Chondrocyte (in vitro differentiated cells): ENCODE data around the gene NUP210L. TPM values are rescaled to one million over a fixed set of nuclear protein-coding genes. Genes with fewer than 3 reads are reported as not detected.
"Not testable (repeated sequence)": the region's sequence is repeated elsewhere in the genome, so short reads cannot be mapped to it uniquely, and the experiment has no call there.

Experiments used
- DNase-seq: peaks from one replicate; pipeline ENCODE4 v3.0.0; 2021; ENCODE audit warnings: mixed read lengths, low spot score
- H3K27ac Mint-ChIP-seq: one replicate; pipeline ENCODE4 v1.8.0; 2021; ENCODE audit warnings: mild to moderate bottlenecking, moderate library complexity, mixed read lengths; ENCODE audit not compliant: unreplicated experiment
- H3K27me3 Mint-ChIP-seq: 2 replicates; pipeline ENCODE4 v1.8.0; 2021; ENCODE audit warnings: low read depth, mixed read lengths
- H3K36me3 Mint-ChIP-seq: 2 replicates; pipeline ENCODE4 v1.8.0; 2021; ENCODE audit warnings: low read depth, mixed read lengths
- H3K4me1 Mint-ChIP-seq: 2 replicates; pipeline ENCODE4 v1.8.0; 2021; ENCODE audit warnings: low read depth, mild to moderate bottlenecking, mixed read lengths
- H3K4me3 Mint-ChIP-seq: one replicate; pipeline ENCODE4 v1.8.0; 2021; ENCODE audit warnings: mild to moderate bottlenecking, moderate library complexity, mixed read lengths; ENCODE audit not compliant: unreplicated experiment
- H3K9me3 Mint-ChIP-seq: 2 replicates; pipeline ENCODE4 v1.8.0; 2021; ENCODE audit warnings: low read depth, mixed read lengths
- total RNA-seq: library from RNA; stranded (reverse); gene quantifications from 3 replicates; pipeline ENCODE4 v1.2.1, GENCODE V29; 2021
- TF ChIP-seq, protein P1 (sequence below): fragments of 200-600 bp; sonication (generic); IDR thresholded peaks from 2 replicates; pipeline ENCODE4 v1.5.0; 2021; ENCODE audit warnings: antibody characterized with exemption, mild to moderate bottlenecking, moderate library complexity

NUP210L gene
- total RNA-seq, 1 donor from 2014 or later, result not detected

DNA sequence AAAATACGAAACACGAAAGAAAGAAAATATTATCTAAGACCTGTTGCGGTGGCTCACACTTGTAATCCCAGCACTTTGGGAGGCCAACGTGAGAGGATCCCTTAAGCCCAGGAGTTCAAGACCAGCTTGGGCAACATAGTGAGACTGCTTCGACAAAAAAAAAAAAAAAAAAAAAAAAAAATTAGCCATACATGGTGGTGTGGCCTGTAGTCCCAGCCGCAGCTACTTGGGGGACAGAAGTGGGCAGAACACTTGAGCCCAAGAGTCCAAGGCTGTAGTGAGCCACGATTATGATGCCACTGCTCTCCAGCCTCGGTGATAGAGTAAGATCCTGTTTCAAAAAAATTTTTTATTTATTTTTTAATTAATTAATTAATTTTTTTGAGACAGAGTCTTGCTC is 167.3 kb downstream of the NUP210L start:
- Mint-ChIP-seq H3K27me3 (no peaks in the 10 kb centered on the region), H3K27ac (peak overlapping the region; percentile 51), H3K4me1 (peaks cover 48% of the 10 kb centered on the region), H3K36me3 (peaks cover 19% of the 10 kb centered on the region), H3K9me3 (no peaks in the 10 kb centered on the region), H3K4me3 (no peak overlapping the region)
- TF ChIP-seq, protein P1, sequence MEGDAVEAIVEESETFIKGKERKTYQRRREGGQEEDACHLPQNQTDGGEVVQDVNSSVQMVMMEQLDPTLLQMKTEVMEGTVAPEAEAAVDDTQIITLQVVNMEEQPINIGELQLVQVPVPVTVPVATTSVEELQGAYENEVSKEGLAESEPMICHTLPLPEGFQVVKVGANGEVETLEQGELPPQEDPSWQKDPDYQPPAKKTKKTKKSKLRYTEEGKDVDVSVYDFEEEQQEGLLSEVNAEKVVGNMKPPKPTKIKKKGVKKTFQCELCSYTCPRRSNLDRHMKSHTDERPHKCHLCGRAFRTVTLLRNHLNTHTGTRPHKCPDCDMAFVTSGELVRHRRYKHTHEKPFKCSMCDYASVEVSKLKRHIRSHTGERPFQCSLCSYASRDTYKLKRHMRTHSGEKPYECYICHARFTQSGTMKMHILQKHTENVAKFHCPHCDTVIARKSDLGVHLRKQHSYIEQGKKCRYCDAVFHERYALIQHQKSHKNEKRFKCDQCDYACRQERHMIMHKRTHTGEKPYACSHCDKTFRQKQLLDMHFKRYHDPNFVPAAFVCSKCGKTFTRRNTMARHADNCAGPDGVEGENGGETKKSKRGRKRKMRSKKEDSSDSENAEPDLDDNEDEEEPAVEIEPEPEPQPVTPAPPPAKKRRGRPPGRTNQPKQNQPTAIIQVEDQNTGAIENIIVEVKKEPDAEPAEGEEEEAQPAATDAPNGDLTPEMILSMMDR, result no peak
- no peak for DNase-seq

DNA sequence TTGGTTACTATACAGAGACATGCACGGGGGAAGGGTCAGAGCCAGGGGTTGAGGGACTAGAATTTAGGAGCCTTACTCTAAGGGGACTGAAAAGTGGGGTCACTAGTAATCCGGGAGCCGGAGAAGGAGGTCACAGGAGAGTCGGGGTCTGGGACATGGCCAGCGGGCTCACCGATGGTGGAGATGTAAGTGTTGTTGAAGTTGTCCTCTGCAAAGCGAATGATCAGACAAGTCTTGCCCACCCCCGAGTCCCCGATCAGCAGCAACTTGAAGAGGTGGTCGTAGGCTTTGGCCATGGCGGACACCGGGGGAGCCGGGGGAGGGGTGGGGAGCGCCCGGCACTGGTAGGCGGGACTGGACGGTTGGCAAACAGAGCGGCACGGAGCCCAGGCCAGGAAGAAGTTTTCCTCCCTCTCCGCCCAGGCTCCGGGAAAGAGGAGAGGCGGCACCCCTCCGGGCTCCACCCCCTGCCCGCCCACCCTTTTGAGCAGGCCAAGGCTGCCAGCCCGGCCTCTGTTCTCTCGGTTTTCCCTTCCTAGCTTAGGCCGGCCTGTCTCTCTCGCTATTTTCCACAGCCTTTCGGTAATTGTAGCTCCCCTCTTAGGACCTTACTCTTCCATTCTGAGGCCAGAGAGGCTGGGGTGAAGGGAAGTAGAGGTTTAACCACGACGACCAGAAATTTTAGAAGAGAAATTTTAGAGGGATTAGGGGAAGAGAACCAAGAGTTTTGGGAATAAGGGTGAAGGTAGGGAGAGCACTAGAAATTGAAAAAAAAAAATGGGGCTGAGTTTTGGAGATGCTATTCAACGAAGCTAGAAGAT is 168.7 kb downstream of the NUP210L start, which contains the start of gene RAB13:
Gene RAB13 (minus strand): TSS at position 399 of the 821 bp plus-strand sequence. CDS start 103 bp downstream, at position 296.
- H3K36me3 Mint-ChIP-seq, result peaks cover 13% of the 10 kb centered on the region
- peaks cover 35% of the 10 kb centered on the region for H3K4me1 Mint-ChIP-seq
- H3K4me3 Mint-ChIP-seq, result peak within 1 kb of the TSS; percentile 96
- no peaks in the 10 kb centered on the region for H3K9me3 Mint-ChIP-seq
- peak within 1 kb of the TSS; percentile 96 for H3K27ac Mint-ChIP-seq
- H3K27me3 Mint-ChIP-seq, result no peaks in the 10 kb centered on the region
- DNase-seq, result no peak
- TF ChIP-seq, protein P1, result no peak

DNA sequence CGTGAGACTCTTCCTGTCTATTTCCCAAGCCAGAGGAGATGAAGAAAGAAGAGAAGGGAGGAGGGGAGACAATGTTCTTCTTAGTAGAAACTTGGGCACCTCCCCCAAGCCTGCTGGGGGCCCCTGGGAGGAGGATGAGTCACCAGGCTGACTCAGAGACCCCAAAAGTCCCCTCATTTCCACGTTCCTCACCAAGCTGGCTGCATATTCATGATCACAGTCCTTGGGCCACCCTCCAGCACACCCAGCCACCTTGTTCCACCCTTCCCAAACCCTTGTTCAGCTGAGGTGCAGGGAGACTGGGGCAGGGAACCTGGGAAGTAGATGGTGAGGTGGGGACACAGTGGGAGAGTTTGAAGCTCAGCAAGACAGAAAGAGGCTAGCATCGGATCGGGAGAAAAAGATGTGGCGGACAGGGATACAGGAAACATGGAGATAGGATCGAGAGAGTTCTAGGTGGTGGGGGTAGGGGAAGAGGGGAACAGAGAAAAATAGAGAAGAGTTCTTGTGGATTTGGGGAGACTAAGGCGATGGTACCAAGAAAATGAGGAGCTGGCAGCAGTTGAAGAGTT is 169.4 kb downstream of the NUP210L start:
- Mint-ChIP-seq H3K27me3 (no peaks in the 10 kb centered on the region), H3K27ac (peak overlapping the region; percentile 88), H3K4me3 (peak overlapping the region; percentile 96), H3K9me3 (no peaks in the 10 kb centered on the region), H3K4me1 (peaks cover 30% of the 10 kb centered on the region), H3K36me3 (peaks cover 11% of the 10 kb centered on the region)
- no peak for DNase-seq
- TF ChIP-seq, protein P1, result no peak

DNA sequence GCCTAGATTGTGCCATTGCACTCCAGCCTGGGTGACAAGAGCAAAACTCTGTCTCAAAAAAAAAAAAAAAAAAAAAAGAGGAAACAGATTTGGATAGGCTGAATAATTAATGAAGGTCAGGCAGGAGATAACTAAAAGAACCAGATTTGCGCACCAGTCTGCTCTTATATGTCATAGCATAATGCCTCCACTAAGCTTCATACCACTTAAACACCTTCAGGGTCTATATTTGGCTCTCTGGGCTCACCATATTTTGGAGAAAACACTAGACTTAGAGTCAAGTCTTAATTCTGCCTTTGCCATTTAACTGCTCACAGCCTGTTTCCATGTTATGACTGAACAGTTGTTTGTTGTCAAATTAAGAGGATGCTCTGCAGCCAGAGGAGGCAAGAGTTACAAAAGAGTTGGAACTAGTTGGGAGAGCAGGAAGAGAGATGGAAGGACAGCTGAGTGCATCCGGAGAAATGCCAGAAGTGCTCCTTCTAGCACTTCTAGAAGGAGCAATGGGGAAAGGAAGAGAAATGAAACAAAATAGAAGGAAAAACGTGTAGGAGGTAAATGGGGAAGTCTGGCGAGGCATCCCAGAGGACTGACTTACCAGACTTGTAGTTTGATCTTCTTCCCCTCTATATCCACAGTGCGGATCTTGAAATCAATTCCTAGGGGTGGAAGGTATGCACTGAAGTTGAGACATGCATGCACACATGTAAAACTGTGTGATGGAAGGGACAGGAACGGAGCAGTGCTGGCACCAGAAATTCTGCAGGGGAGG is 170.6 kb downstream of the NUP210L start:
- Mint-ChIP-seq H3K27me3 (no peaks in the 10 kb centered on the region), H3K9me3 (no peaks in the 10 kb centered on the region), H3K4me3 (peak overlapping the region; percentile 49), H3K36me3 (peaks cover 11% of the 10 kb centered on the region), H3K27ac (peak overlapping the region; percentile 6), H3K4me1 (peaks cover 28% of the 10 kb centered on the region)
- TF ChIP-seq, protein P1, result no peak
- no peak for DNase-seq

DNA sequence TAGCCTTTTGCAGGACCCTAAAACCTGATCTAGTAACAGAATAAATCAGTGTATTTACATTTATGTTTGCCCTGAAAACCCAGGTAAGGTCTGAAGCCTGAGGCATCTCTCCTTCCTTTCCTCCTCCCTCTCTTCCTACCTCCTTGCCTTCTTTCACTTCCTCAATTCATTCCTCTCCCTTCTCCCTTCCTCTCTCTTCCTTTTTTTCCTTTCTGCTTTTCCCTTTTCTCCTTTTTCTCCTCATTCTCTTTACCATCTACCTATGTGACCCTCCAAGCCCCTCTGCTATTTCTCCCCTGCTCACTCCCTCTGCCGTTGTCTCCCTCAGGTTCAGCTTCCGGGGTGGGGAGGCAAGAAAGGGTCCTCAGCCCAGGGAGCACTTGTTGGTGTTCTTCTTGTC is 173.1 kb downstream of the NUP210L start:
- Mint-ChIP-seq H3K4me1 (peaks cover 35% of the 10 kb centered on the region), H3K36me3 (peaks cover 15% of the 10 kb centered on the region), H3K27ac (peak overlapping the region; percentile 42)
- not testable (repeated sequence) for H3K9me3 Mint-ChIP-seq, H3K4me3 Mint-ChIP-seq, H3K27me3 Mint-ChIP-seq, DNase-seq

DNA sequence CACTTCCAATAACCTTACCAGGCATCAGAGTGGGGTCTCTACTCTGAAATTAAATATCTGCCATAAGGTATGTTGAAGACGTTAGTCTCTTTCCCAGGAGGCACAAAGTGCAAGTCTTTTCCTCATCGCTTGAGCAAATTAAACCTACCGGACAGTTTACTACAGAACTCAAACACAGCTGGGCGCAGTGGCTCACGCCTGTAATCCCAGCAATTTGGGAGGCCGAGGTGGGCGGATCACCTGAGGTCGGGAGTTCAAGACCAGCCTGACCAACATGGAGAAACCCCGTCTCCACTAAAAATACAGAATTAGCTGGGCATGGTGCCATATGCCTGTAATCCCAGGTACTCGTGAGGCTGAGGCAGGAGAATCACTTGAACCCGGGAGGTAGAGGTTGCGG is 175.8 kb downstream of the NUP210L start:
- H3K27me3 Mint-ChIP-seq, H3K9me3 Mint-ChIP-seq, DNase-seq, H3K4me3 Mint-ChIP-seq: not testable (repeated sequence)
- Mint-ChIP-seq H3K27ac (peak overlapping the region; percentile 63), H3K36me3 (peaks cover 24% of the 10 kb centered on the region), H3K4me1 (peaks cover 27% of the 10 kb centered on the region)
